Adrenal gland (tissue), 5 donors: ENCODE results near the gene ACER2.

Experiments
- POLR2A ChIP-seq, 2 donors: fragments of 450-650 bp; IDR thresholded peaks; one replicate each; pipeline ENCODE4 v1.6.1; 2017; ENCODE audit warnings: antibody characterized with exemption in 2 of 2, mild to moderate bottlenecking in 2 of 2, moderate library complexity in 1 of 2
- TF ChIP-seq, protein P1 (sequence below), 6 experiments: fragments of 450-650 bp in 4 of 6; fragments of 200-600 bp in 2 of 6; sonication (generic) in 1 of 6; IDR thresholded peaks; 1 replicate in 5 of 6; 2 replicates in 1 of 6; pipeline versions ENCODE4 v1.5.1 to v1.8.0; 2016 to 2021; ENCODE audit warnings: antibody characterized with exemption in 6 of 6, mild to moderate bottlenecking in 2 of 6, moderate library complexity in 1 of 6
- donor health status: DM: no; HTN: no; CAD: no.

- TF ChIP-seq, protein P1, sequence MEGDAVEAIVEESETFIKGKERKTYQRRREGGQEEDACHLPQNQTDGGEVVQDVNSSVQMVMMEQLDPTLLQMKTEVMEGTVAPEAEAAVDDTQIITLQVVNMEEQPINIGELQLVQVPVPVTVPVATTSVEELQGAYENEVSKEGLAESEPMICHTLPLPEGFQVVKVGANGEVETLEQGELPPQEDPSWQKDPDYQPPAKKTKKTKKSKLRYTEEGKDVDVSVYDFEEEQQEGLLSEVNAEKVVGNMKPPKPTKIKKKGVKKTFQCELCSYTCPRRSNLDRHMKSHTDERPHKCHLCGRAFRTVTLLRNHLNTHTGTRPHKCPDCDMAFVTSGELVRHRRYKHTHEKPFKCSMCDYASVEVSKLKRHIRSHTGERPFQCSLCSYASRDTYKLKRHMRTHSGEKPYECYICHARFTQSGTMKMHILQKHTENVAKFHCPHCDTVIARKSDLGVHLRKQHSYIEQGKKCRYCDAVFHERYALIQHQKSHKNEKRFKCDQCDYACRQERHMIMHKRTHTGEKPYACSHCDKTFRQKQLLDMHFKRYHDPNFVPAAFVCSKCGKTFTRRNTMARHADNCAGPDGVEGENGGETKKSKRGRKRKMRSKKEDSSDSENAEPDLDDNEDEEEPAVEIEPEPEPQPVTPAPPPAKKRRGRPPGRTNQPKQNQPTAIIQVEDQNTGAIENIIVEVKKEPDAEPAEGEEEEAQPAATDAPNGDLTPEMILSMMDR (IDR thresholded peaks at IDR 0.05), result no peak
- TF ChIP-seq POLR2A (IDR thresholded peaks at IDR 0.05), result no peak
Measured at GRCh38 chr9:19372567-19372966, 36.2 kb upstream of the ACER2 start.
